Fibroblast of skin of right biceps (primary cell): ENCODE measurements around the gene TYW1.
"Not testable (repeated sequence)": the region's sequence is repeated elsewhere in the genome, so short reads cannot be mapped to it uniquely, and the experiment has no call there.

Experiments used
- DNase-seq: peaks from one replicate; pipeline ENCODE4 v3.0.0-alpha.2; 2013

TYW1 gene

GRCh38 chr7:67135617-67136486 is 139.2 kb downstream of the TYW1 start:
- DNase-seq = peak; percentile 41

GRCh38 chr7:67137489-67137888 is 140.9 kb downstream of the TYW1 start:
- peak; percentile 53 for DNase-seq

GRCh38 chr7:67139876-67140275 is 143.2 kb downstream of the TYW1 start:
- DNase-seq = not testable (repeated sequence)

GRCh38 chr7:67141001-67141400 is 144.4 kb downstream of the TYW1 start:
- DNase-seq = not testable (repeated sequence)

DNA sequence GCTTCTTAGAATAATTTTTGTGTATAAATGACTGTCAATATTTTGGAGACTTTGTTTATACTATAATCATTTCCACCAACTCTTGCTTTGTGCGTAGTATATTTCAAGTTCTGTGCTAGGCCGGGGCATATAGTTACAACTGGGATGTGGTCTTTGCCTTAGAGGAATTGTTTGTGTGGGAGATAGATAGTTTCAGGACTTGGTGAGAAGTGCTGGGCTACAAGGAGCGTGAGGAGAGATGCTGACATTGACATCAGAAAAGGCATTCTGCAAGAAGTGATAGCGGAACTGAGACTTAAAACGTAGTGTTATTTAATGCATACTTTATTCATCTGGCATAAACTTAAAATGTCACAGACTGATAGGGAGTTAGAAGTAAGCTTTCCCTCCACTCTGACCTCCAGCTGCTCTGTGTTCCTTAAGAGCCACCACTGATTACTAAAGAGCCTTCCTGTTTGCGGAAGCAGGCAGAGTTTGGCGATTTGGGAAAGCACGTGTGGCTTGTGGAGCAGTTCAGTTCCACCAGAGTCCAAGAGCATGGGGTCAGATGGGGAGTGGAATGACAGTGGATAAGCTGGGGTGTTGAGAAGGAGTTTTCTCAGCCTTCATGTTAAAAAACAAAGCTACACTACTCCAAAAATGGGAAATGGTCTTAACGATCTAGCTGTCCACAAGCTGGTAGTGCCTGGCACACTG is 146.6 kb downstream of the TYW1 start:
- DNase-seq = not testable (repeated sequence)

DNA sequence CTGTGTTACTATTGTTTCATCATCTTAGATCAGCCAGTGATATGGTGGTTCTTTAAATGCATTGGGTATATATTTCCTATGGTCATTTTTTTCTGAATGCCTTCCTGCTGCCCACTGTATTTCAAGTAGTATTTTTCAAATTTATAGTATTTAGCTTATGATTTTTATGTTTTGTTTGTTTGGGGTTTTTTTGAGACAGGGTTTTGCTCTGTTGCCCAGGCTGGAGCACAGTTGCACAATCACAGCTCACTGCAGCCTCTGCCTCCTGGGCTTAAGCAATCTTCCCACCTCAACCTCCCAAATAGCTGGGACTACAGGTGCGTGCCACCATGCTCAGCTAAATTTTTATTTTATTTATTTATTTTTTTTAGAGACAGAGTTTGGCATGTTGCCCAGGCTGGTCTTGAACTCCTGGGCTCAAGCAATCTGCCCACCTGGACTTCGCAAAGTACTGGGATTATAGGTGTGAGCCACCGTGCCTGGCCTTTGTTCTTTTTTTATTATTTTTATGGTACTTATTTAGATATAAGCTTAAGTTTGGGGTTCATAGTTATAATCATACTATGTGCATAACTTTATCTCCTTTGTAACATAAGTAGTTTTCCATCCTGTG is 149.1 kb downstream of the TYW1 start:
- DNase-seq = not testable (repeated sequence)

DNA sequence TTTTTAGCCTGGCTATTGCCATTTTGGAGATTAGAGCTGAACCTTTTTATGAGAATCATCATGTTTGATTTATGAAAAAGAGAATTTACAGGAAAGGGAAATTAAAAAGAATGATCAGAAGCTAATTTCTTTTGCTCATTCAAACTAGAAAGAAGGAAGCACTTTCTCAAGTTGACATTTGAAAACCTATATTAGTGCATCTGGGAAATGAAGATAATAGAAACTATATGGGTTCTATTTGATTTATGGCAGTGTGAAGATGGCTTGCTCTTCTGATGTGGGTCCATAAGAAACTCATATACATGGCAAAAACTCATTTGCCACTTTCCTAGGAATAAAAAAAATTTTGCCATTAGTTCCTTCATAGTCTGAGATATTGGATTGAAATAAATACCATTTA is 152.5 kb downstream of the TYW1 start:
- not testable (repeated sequence) for DNase-seq

DNA sequence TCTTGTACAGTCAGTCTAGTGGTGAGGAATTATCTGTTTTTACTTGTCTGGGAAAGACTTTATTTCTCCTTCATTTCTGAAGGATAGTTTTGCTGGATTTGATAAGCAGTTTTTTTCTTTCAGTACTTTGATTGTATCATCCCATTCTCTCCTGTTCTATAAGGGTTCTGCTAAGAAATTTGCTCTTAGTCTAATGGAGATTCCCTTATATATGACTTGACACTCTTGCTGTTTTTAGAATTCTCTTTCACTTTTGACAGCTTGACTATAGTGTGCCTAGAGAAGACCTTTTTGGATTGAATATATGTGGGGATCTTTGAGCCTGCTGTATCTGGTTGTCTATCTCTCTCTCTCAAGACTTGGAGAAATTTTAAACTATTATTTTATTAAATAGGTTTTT is 157.7 kb downstream of the TYW1 start:
- not testable (repeated sequence) for DNase-seq

- DNase-seq = not testable (repeated sequence)
Observed at GRCh38 chr7:67156064-67156463, 159.4 kb downstream of the TYW1 start.

DNA sequence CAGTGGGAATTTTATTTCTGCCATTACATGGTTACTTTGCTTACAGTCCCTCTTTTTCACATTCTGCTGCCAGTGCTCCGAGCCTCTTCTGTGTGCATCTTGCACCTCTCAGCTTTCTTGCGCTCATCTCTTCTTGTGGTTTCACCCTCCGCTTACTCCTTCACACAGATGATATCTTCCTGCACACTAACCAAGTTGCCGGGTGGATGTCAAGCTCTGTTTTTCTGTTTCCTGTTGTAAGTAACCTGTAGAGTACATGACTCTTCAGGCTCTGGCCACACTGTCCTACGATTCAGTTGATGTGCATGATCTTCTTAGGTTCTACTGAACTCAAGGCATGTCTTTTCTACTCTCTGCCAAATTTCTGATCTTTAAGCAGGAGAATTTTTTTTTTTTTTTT is 166.7 kb downstream of the TYW1 start:
- not testable (repeated sequence) for DNase-seq

DNA sequence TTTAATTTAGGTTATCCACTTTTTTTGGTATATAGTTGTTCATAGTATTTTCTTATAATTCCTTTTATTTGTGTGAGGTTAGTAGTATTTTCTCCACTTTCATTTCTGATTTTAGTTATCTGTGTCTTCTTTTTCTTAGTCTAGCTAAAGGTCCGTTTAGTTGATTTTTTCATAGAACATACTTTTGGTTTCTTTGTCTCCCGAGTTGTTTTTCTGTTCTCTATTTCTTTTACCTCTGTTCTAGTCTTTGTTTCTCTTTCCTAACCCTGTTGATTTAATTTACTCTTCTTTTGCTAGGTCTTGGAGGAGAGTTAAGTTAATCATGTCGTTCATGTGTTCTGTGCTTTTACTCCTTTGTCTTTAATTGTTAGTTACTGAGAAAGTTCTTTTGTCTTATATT is 174.5 kb downstream of the TYW1 start:
- DNase-seq = not testable (repeated sequence)

GRCh38 chr7:67176730-67177129 is 180.1 kb downstream of the TYW1 start:
- not testable (repeated sequence) for DNase-seq

DNA sequence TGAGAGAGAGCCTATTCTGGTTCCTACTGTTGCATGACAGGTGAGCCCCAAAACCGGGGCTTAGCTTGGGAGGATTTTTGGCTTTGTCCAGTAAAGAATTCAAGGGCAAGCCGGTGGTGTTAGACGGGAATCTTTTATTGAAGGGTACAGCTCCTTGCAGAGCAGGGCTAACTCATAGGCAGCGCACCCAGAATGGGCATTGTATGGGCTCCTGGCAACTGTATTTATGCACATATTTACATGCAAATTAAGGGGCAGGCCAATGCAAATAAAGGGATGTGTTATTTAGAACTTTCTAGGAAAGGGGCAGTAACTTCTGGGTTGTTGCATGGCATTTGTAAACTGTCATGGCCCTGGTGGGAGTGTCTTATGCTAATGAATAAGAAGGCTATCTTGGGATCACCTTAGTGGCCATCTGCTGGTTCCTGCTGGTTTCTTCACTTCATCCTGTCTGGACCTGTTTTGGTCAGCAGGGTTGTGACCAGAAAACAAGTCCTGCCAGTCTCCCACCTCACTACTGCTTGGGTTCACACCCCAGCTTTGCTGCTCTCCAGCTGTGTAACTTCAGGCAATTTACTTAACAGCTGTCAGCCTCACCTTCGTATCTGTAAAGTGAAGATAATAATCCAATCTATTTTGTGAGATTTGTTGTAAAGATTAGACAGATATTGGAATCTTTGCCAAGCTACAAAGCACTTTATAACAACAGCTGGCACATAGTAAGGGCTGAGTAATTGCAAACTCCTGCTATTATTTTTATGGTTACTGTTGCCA is 182.5 kb downstream of the TYW1 start:
- not testable (repeated sequence) for DNase-seq

GRCh38 chr7:67182956-67183750 is 186.5 kb downstream of the TYW1 start:
- peak; percentile 22 for DNase-seq

DNA sequence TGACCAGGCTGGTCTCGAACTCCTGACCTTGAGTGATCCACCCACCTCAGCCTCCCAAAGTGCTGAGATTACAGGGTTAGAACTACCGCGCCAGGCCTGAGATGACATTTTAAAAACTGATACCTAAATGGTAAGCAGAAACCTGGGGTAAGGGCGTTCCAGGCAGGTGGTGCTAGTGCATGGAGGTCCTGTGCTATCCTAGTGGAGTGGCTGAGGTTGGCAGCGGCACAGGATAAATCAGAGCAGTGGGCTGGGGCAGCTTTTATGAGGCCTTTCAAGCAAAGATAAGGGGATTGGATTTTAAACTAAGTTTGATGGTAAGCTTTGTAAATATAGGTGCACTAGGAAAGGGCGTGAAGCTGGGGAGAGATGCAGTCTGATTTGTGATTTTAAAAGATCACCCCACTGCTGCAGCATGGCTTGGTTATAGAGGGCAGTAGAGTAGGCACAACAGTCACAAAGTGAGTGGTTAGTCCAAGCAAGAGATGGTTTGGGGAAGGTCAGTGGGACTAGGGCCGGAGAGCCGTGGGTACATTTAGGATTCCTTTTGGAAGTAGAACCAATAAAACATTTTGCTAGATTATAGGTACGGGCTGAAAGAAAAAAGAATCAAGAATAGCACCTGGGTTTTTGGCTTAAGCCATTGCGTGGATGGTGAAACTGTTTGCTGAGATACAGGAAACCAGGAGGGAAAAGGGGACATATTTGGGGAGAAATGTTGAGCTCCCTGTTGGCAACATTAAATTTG is 188.5 kb downstream of the TYW1 start:
- not testable (repeated sequence) for DNase-seq

- not testable (repeated sequence) for DNase-seq
Observed at GRCh38 chr7:67185660-67186129, 189.1 kb downstream of the TYW1 start.

DNA sequence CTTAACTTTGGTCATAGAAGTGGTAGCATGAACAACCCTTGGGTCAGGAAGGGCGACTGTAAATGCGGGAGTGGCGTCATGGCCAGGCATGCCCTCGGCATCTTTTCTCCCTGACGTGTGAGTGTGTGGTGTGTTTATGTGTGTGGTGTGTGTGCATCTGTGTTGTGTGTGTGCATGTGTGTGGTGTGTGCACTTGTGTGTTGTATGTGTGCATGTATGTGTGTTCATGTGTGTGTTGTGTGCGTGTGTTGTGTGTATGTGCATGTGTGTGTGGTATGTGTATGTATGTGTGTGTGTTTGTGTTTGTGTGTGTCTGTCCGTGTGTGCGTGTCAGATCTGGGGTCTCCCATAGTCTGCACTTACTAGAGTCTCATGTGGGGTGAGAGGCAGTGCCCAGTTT is 192.5 kb downstream of the TYW1 start:
- not testable (repeated sequence) for DNase-seq

GRCh38 chr7:67189801-67190465 is 193.3 kb downstream of the TYW1 start:
- DNase-seq = not testable (repeated sequence)

DNA sequence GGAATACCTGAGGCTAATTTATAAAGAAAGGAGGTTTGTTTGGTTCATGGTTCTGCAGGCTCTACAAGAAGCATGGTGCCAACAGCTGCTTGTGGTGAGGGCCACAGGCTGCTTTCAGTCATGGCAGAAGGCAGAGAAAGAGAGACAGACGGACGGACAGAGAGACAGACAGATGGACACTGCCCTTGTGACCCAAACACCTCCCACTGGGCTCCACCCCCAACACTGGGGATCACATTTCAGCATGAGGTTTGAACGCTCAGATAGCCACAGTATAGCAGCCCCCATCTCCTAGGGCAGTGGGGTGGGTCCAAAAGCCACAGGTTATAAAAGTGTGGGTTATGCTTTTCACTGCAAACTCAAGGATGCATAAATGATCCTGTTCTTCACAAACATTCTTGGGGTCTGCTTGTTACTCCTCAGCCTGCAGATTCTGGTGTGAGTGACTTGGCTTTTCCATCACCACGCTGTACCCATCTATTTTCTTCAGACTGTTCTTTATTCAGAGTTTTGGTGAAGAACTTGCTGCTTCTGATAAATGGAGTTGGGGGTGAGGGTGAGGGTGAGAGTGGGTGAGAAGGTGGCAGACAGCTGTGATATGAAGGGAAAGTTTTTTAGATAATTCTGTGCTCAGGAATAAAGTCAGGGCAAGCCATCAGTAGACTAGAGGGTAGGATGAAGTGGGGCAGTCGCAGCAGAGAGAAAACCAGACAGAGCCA is 194.5 kb downstream of the TYW1 start:
- DNase-seq = not testable (repeated sequence)
